ENCODE measurements around the gene ELAC2.

DNA sequence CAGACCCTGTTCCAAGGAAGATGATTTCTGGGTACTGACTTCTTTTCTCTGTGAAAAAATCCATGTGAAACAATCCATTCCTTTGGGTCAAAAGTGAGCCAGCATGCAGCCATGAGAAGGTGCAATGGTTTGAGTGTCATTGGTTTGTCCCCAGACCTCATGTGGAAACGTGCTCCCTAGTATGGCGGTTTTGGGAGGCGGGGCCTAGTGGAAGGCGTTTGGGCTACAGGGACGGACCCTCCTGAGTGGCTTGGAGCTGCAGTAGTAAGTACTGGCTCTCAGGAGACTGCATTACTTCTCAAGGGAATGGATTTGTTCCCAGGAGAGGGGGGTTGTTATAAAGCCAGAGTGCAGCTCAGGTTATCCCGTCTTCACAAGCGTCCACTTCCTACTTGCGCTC is 19.4 kb downstream of the ELAC2 start:
- no peak for TF ChIP-seq POLR2AphosphoS5 (IDR thresholded peaks at IDR 0.05)
- TF ChIP-seq, protein P1, sequence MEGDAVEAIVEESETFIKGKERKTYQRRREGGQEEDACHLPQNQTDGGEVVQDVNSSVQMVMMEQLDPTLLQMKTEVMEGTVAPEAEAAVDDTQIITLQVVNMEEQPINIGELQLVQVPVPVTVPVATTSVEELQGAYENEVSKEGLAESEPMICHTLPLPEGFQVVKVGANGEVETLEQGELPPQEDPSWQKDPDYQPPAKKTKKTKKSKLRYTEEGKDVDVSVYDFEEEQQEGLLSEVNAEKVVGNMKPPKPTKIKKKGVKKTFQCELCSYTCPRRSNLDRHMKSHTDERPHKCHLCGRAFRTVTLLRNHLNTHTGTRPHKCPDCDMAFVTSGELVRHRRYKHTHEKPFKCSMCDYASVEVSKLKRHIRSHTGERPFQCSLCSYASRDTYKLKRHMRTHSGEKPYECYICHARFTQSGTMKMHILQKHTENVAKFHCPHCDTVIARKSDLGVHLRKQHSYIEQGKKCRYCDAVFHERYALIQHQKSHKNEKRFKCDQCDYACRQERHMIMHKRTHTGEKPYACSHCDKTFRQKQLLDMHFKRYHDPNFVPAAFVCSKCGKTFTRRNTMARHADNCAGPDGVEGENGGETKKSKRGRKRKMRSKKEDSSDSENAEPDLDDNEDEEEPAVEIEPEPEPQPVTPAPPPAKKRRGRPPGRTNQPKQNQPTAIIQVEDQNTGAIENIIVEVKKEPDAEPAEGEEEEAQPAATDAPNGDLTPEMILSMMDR (IDR thresholded peaks at IDR 0.05 in 8 of 11, conservative IDR thresholded peaks at IDR 0.05 in 3 of 11): no peak

Data from spleen (tissue), 7 donors.